Subcutaneous adipose tissue (tissue), 4 donors: ENCODE data around the gene KCNN1. TPM values are rescaled to one million over a fixed set of nuclear protein-coding genes. Genes with fewer than 3 reads are reported as not detected.

Source experiments
- total RNA-seq, 4 donors: library from RNA; depleted of rRNA; stranded (reverse); fragments of >200 nt; gene quantifications; one replicate each; pipeline ENCODE4 v1.1.0, GENCODE V29; 2016
- TF ChIP-seq, protein P1 (sequence below): fragments of 450-650 bp; IDR thresholded peaks from one replicate; pipeline ENCODE4 v1.5.1; 2016; ENCODE audit warnings: low read depth, mild to moderate bottlenecking, control low read depth, antibody characterized with exemption, moderate library complexity

KCNN1 gene
- total RNA-seq, 4 donors from 2014 or later, result not detected

DNA sequence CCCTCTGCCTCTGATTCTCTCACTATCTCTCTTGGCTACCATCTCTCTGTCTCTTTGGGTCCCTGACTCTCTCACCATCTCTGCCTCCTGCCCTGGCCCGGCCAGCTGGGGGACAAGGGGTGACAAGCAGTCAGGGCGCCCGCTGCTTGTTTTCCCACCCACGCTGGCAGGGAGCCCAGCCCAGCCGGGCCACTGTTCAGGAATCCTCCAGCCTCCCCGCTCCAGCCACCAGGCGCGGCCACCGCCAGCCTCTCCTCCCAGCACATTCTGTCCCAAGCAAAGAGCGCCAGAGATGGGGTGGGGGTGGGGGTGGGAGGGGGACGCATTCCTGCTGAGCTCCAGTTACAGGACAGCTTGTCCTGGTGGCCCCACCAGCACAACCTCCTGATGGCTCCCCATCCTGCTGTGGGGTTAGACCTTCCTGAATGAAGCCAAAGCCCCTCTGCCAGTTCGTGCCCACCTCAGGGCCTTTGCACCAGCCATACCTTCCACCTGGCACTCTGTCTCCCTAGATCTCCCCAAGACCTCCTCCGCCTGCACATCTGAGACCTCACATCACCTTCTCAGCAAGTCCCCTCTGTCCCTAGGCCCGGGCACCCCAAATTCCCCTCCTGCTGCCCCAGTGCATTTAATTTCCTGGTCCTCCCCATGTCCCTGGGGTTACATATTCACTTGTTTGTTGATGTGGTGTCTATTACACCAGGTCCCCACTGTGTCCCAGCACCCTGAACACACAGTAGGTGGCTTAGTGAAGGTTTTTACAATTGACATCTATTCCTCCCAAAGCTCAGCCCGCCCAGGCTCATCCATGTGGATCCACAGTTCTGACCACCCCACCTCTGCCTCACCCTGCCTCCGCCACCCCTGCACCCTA is 53.5 kb downstream of the KCNN1 start:
- TF ChIP-seq, protein P1, sequence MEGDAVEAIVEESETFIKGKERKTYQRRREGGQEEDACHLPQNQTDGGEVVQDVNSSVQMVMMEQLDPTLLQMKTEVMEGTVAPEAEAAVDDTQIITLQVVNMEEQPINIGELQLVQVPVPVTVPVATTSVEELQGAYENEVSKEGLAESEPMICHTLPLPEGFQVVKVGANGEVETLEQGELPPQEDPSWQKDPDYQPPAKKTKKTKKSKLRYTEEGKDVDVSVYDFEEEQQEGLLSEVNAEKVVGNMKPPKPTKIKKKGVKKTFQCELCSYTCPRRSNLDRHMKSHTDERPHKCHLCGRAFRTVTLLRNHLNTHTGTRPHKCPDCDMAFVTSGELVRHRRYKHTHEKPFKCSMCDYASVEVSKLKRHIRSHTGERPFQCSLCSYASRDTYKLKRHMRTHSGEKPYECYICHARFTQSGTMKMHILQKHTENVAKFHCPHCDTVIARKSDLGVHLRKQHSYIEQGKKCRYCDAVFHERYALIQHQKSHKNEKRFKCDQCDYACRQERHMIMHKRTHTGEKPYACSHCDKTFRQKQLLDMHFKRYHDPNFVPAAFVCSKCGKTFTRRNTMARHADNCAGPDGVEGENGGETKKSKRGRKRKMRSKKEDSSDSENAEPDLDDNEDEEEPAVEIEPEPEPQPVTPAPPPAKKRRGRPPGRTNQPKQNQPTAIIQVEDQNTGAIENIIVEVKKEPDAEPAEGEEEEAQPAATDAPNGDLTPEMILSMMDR, result no peak

DNA sequence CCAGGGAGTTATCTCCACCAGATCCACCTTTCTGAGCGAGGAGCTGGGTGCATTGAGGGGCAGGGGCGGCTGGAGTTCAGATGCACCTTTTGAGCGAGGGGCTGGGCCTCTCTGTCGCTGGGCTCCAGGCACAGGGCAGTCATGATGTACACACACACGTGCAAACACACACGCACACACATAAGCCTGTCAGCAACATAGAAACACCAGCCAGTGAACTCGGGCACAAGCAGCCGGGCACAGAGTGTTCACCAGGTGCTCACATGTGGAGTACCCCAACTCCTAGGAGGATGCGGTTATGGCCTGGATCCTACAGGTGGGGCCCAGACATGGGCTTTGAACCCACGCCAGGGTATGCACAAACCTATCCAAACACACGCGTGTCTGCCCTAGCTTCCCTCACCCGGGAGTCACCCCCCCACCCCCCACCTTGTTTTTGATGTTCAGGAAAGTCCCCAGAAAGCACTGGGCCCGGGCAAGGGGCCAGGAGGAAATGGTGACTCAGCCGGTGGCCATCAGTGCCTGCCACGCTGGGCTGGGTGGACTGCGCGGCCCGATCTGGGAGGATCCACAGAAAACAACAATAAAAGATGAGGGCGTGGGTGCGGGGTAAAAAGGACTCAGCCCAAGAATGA is 54.3 kb downstream of the KCNN1 start:
- TF ChIP-seq, protein P1, result no peak

DNA sequence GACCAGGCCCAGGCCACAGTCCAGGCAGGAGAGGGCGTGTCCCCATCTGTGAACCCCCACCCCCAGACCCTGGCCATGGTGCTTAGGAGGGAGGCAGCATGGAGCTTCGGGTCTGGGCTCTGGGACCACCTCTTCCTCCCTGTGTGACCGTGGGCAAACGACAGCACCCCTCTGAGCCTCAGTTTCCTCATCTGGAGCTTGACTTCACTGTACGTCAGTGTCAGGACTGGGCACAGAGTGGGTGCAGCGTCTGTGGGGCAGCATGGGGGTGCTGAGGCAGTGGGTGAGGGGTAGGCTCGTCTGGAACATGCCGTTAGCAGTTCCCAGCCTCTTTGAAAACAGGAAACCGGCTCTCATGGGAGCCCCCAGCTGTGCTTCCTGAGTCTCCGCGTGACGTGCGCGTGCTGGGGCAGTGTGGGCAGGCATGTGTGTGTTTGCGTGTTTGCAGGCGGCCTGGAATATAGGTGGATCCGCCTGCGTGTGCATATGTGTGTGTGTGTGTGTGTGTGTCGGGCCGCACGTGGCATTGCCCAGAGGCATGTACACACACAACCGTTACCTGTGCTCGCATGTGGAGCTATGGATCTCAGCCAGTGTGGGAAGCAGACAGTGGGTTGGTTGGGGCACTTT is 56.8 kb downstream of the KCNN1 start:
- TF ChIP-seq, protein P1, result no peak

DNA sequence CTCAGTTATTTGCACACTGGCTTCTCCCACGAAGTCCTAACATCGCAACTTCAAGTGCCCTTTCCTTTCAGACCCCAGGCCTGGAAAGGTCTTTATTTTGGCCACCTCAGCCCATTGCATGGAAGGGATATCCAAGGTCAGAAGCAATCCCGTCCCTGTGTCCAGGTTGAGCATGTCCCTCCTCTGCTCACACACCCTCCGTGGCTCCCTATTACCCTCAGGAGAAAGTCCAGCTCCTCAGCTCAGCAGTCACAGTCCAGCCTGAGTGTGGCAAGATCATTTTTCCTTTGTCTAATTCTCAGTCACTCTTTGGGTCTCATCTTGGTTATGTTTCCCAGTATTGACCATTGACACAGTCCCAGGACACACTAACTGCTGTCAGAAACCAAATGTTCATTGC is 60.2 kb downstream of the KCNN1 start:
- TF ChIP-seq, protein P1, result no peak

DNA sequence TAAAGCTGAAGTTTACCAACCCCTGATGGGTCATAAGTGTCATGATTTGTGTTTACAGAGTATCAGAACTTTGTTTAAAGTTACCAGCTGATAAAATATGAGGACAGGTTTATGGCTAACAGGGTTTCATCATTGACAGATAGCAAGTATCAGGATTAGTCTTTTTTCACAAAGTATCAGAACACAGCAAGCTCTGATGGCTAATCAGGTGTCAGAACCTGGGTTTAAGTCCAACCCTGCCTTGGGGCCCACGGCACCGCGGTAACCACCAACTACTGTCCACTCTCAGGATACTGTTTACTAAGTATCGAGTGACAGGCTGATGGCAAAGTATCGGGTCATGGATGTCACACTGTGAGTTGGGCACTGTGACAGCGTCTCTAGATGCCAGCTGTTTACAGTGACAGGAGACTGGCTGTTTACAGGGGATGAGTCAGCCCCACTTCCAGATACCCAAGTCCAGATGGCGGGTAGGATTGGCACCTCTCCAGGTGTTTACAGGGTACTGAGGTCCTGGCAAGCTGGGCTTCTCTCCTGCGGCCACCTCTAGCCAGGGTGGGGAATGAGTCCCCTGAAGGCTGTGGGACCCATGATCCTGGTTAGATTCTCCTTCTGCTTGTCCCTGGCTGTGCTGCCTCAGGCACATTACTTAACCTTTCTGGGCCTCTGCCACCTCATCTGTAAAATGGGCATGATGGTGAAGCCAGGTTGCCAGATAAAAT is 62.9 kb downstream of the KCNN1 start:
- TF ChIP-seq, protein P1, result no peak

DNA sequence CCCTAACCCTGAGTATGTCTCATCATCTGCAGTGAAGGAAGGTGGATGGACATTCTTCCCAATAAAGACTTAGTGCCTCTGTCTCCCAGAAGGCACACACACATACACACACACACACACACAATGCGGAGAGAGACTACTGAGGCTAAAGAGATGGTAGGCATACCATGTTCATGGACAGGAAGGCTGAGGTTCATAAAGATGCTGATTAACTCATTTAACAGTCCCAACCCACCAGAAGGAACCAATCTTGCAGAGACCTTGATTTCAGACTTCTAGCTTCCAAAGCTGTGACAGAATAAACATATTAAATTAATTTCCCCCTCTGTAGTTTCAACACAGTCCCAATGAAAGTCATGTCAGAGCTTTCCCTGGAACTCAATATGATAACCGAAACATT is 74.1 kb downstream of the KCNN1 start:
- TF ChIP-seq, protein P1, result no peak
